Ectodermal cell (in vitro differentiated cells): ENCODE measurements around the gene PKMYT1.

ENCODE experiments used
- H3K27ac ChIP-seq: 2 replicates; pipeline ENCODE4 v1.7.0; 2013; ENCODE audit warnings: mild to moderate bottlenecking, low read depth, low read length; ENCODE audit not compliant: insufficient read depth, poor library complexity, severe bottlenecking
- H3K27me3 ChIP-seq: 2 replicates; pipeline ENCODE4 v1.7.0; 2013; ENCODE audit warnings: mild to moderate bottlenecking, low read length; ENCODE audit not compliant: insufficient read depth, control insufficient read depth, poor library complexity, severe bottlenecking
- H3K36me3 ChIP-seq: one replicate; pipeline ENCODE4 v1.7.0; 2013; ENCODE audit warnings: low read length; ENCODE audit not compliant: control insufficient read depth, insufficient read depth
- H3K4me1 ChIP-seq: one replicate; pipeline ENCODE4 v1.7.0; 2013; ENCODE audit warnings: low read length; ENCODE audit not compliant: control insufficient read depth, insufficient read depth
- H3K4me3 ChIP-seq: 2 replicates; pipeline ENCODE4 v1.7.0; 2013; ENCODE audit warnings: low read depth, low read length, control low read depth; ENCODE audit not compliant: insufficient read depth
- H3K9me3 ChIP-seq: 2 replicates; pipeline ENCODE4 v1.7.0; 2013; ENCODE audit warnings: mild to moderate bottlenecking, low read length, moderate library complexity; ENCODE audit not compliant: control insufficient read depth
- WGBS, 2 experiments: methylation state at CpG; one replicate each; pipeline ENCODE4 v1.1.7; 2013; ENCODE audit warnings: missing lambda C conversion rate in 2 of 2; 5-methylcytosine and 5-hydroxymethylcytosine counted together

Gene PKMYT1

DNA sequence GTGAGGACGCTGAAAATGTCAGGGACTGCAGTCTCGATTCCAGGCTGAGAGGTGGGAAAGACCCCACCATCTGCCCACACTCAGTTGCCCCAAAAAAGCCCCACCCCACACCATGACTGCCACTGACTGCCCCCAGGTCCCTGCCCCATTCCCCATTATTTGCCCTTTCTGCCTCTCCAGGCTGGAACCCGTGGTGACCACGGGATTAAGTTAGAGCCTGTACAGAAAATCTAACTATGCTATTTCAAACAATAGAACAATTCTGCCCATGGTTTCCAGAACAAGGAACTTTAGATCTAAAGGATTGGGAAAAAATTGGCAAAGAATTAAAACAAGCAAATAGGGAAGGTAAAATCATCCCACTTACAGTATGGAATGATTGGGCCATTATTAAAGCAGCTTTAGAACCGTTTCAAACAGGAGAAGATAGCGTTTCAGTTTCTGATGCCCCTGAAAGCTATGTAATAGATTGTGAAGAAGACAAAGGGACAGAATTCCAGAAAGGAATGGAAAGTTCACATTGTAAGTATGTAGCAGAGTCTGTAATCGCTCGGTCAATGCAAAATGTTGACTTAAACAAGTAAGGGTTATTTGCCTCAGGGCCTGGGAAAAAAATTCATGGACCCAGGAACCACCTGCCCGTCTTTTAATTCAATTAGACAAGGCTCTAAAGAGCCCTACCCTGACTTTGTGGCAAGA is 54.1 kb downstream of the PKMYT1 start:
- H3K4me1 ChIP-seq = peaks cover 4% of the 10 kb centered on the region
- H3K36me3 ChIP-seq = no peaks in the 10 kb centered on the region
- no peak overlapping the region for H3K27ac ChIP-seq
- no peaks in the 10 kb centered on the region for H3K27me3 ChIP-seq
- no peaks in the 10 kb centered on the region for H3K9me3 ChIP-seq
- 89 to 92% methylated on average over 9 of the region's 9 CpGs for WGBS, 2 experiments
- no peak overlapping the region for H3K4me3 ChIP-seq

DNA sequence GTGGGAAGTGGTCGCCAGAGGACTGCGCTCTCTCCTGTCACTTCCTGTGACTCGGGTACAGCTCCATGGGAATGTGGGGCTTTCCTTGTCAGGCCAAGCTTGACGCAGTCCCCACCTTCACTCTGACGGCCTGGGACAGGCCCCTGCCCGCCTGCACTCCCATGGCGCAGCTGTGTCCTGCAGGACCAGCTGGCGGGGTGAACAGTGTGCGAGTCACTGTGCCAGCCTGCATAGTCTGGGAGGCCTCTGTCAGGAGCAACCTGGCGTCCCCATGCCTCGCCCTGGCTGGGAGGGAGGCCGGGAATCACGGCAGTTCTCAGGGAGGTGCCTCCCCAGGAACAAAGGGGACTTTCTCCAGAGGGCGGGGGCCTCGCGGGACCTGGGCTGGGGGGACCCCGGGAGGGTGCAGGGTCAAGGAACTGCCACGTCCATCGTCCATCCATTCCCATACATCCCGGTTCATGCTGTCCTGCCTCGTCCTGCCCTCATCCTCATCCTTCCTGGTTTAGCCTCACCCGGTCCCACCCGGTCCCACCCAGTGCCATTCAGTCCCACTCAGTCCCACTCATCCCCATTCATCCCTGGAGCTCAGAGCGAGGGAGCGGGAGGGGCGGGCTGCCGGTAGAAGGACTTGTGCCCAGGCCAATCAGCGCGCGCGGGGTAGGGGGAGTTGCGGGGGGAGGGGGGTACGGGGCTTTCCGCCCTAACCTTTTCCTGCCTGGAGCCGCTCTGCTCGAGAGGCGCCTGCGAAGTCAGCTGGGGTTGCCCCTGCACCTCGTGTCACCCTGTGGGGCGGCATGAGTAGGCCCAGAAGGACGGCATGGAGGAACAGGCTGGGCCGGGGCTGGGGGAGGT is 55.1 kb downstream of the PKMYT1 start:
- no peak overlapping the region for H3K27ac ChIP-seq
- H3K9me3 ChIP-seq = no peaks in the 10 kb centered on the region
- H3K4me3 ChIP-seq = no peak overlapping the region
- WGBS, 2 experiments = 70 to 75% methylated on average over 39 to 42 of the region's 42 CpGs
- peaks cover 4% of the 10 kb centered on the region for H3K4me1 ChIP-seq
- no peaks in the 10 kb centered on the region for H3K36me3 ChIP-seq
- no peaks in the 10 kb centered on the region for H3K27me3 ChIP-seq

- Histone ChIP-seq H3K9me3 (no peaks in the 10 kb centered on the region), H3K4me3 (no peak overlapping the region), H3K36me3 (no peaks in the 10 kb centered on the region), H3K27ac (no peak overlapping the region), H3K4me1 (peaks cover 4% of the 10 kb centered on the region), H3K27me3 (no peaks in the 10 kb centered on the region)
- 95 to 97% methylated on average over 14 of the region's 14 CpGs for WGBS, 2 experiments
Observed at GRCh38 chr16:2923481-2923880, 56.8 kb downstream of the PKMYT1 start.
